ENCODE measurements around the gene ADAM10.

The ADAM10 gene

DNA sequence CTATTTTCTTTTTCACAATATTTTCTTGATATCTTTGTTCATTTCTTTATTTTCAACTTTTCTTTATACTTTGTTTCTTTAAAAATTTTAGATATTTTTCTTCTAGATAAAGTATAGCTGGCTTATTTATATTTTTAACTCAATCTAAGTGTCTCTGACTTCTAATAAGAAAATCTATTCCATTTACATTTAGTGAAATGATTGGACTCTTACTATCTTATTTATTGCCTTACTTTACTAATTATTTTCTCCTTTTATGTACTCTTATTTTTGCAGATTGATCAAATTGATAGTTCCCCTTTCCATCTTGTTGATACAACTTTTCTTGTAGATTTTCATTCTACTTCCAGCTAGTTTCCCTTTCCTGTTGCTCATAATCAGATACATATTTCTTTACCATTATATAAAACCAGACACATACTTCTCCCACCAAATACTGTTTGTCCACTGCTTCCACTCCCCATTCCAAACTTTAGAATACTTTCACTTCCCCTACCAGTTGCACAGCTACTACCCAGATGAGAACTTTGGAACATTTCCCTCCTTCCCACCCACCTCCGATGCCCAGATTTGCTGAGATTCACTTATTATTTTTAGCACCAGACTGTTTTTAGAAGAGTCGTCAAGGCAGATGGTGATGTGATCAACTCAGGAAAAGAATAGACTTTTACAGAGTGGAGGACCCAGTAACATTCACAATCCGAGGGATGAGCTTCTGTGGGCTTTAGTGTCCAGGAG is 166.2 kb downstream of the ADAM10 start:
- H3K9ac ChIP-seq: no peak overlapping the region
- no peak overlapping the region for H3K4me2 ChIP-seq (ENCODE audit: low read length)
- no peaks in the 10 kb centered on the region for H3K79me2 ChIP-seq
- H3K4me3 ChIP-seq (ENCODE audit: low read depth, low read length): no peak overlapping the region
- H3K4me1 ChIP-seq: no peaks in the 10 kb centered on the region
- no peaks in the 10 kb centered on the region for H3K27me3 ChIP-seq (ENCODE audit: control insufficient read depth, insufficient read depth, low read length)
- H3K9me3 ChIP-seq (ENCODE audit: control insufficient read depth, low read length): no peaks in the 10 kb centered on the region
- no peak overlapping the region for H2AFZ ChIP-seq
- H3K27ac ChIP-seq: no peak overlapping the region
- no peaks in the 10 kb centered on the region for H3K36me3 ChIP-seq (ENCODE audit: control insufficient read depth, insufficient read depth, low read length)
- no peak for TF ChIP-seq CTCF (IDR thresholded peaks at IDR 0.05)

GRCh38 chr15:58582160-58582559 is 167.3 kb downstream of the ADAM10 start:
- H3K4me1 ChIP-seq: no peaks in the 10 kb centered on the region
- H3K4me2 ChIP-seq (ENCODE audit: low read length): no peak overlapping the region
- no peak overlapping the region for H3K9ac ChIP-seq
- no peaks in the 10 kb centered on the region for H3K9me3 ChIP-seq (ENCODE audit: control insufficient read depth, low read length)
- no peaks in the 10 kb centered on the region for H3K79me2 ChIP-seq
- no peak for TF ChIP-seq CTCF (IDR thresholded peaks at IDR 0.05)
- no peak overlapping the region for H3K4me3 ChIP-seq (ENCODE audit: low read depth, low read length)
- H2AFZ ChIP-seq: no peak overlapping the region
- H3K36me3 ChIP-seq (ENCODE audit: control insufficient read depth, insufficient read depth, low read length): no peaks in the 10 kb centered on the region
- no peaks in the 10 kb centered on the region for H3K27me3 ChIP-seq (ENCODE audit: control insufficient read depth, insufficient read depth, low read length)
- H3K27ac ChIP-seq: no peak overlapping the region

- TF ChIP-seq CTCF (IDR thresholded peaks at IDR 0.05): no peak
- no peak overlapping the region for H3K4me3 ChIP-seq (ENCODE audit: low read depth, low read length)
- H3K27me3 ChIP-seq (ENCODE audit: control insufficient read depth, insufficient read depth, low read length): no peaks in the 10 kb centered on the region
- peaks cover 4% of the 10 kb centered on the region for H3K4me1 ChIP-seq
- H3K4me2 ChIP-seq (ENCODE audit: low read length): no peak overlapping the region
- H3K36me3 ChIP-seq (ENCODE audit: control insufficient read depth, insufficient read depth, low read length): no peaks in the 10 kb centered on the region
- no peak overlapping the region for H3K9ac ChIP-seq
- no peak overlapping the region for H2AFZ ChIP-seq
- H3K27ac ChIP-seq: no peak overlapping the region
- no peaks in the 10 kb centered on the region for H3K9me3 ChIP-seq (ENCODE audit: control insufficient read depth, low read length)
- no peaks in the 10 kb centered on the region for H3K79me2 ChIP-seq
Measured at GRCh38 chr15:58576657-58577056, 172.8 kb downstream of the ADAM10 start.

GRCh38 chr15:58575045-58575786 is 174.3 kb downstream of the ADAM10 start:
- H2AFZ ChIP-seq: peak overlapping the region; percentile 25
- H3K4me2 ChIP-seq (ENCODE audit: low read length): no peak overlapping the region
- H3K9me3 ChIP-seq (ENCODE audit: control insufficient read depth, low read length): no peaks in the 10 kb centered on the region
- TF ChIP-seq CTCF (IDR thresholded peaks at IDR 0.05): no peak
- no peaks in the 10 kb centered on the region for H3K27me3 ChIP-seq (ENCODE audit: control insufficient read depth, insufficient read depth, low read length)
- H3K27ac ChIP-seq: no peak overlapping the region
- H3K4me1 ChIP-seq: peaks cover 4% of the 10 kb centered on the region
- no peaks in the 10 kb centered on the region for H3K36me3 ChIP-seq (ENCODE audit: control insufficient read depth, insufficient read depth, low read length)
- H3K4me3 ChIP-seq (ENCODE audit: low read depth, low read length): no peak overlapping the region
- H3K79me2 ChIP-seq: no peaks in the 10 kb centered on the region
- H3K9ac ChIP-seq: no peak overlapping the region

Data from parathyroid adenoma (tissue), 2 donors.